ENCODE data around the gene GDF15.

DNA sequence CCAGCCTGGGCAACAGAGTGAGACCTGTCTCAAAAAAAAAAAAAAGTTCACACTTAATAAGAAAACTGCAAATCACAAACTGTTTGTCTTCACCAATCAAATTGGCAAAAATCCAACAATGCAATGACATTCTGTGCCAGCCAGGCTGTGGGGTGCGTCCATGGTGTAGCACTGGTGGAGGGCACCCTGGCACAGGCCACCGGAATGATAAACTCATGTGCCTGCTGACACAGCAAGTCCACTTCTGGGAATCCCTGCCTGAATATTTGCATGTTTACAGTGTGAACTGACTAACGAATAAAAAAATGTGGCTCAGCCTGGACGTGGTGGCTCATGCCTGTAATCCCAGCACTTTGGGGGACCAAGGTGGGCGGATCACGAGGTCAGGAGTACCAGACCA lies 13.1 kb downstream of the GDF15 start:
- TF ChIP-seq EZH2 (IDR thresholded peaks at IDR 0.05; ENCODE audit: borderline replicate concordance, insufficient read depth, low read depth, low read length, poor library complexity, severe bottlenecking) = no peak
- TF ChIP-seq, protein P1, sequence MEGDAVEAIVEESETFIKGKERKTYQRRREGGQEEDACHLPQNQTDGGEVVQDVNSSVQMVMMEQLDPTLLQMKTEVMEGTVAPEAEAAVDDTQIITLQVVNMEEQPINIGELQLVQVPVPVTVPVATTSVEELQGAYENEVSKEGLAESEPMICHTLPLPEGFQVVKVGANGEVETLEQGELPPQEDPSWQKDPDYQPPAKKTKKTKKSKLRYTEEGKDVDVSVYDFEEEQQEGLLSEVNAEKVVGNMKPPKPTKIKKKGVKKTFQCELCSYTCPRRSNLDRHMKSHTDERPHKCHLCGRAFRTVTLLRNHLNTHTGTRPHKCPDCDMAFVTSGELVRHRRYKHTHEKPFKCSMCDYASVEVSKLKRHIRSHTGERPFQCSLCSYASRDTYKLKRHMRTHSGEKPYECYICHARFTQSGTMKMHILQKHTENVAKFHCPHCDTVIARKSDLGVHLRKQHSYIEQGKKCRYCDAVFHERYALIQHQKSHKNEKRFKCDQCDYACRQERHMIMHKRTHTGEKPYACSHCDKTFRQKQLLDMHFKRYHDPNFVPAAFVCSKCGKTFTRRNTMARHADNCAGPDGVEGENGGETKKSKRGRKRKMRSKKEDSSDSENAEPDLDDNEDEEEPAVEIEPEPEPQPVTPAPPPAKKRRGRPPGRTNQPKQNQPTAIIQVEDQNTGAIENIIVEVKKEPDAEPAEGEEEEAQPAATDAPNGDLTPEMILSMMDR (IDR thresholded peaks at IDR 0.05) = no peak
